Natural killer cell (primary cell): ENCODE measurements around the gene LPCAT3. TPM values are rescaled to one million over a fixed set of nuclear protein-coding genes. Genes with fewer than 3 reads are reported as not detected.

Experiments
- ATAC-seq, 3 donors: fragments of 150-1000 bp in 2 of 3; fragments of 200-7000 bp in 1 of 3; cut with Tn5 transposase; 1 replicate in 1 of 3; 2 replicates in 2 of 3; pipeline ENCODE4 v1.10.0; 2021; ENCODE audit warnings: mild to moderate bottlenecking in 2 of 3, moderate library complexity in 2 of 3
- DNase-seq, 2 donors: peaks; one replicate each; pipeline versions ENCODE4 v3.0.0 to v3.0.0-alpha.2; 2013 to 2021; ENCODE audit warnings: mixed read lengths in 1 of 2
- H3K27ac ChIP-seq: one replicate; pipeline ENCODE4 v1.5.1; 2013; ENCODE audit warnings: mild to moderate bottlenecking, low read length
- H3K27me3 ChIP-seq: one replicate; pipeline ENCODE4 v1.6.1; 2013; ENCODE audit warnings: low read length; ENCODE audit not compliant: control insufficient read depth, insufficient read depth
- H3K36me3 ChIP-seq: one replicate; pipeline ENCODE4 v1.6.1; 2013; ENCODE audit warnings: low read length; ENCODE audit not compliant: control insufficient read depth, insufficient read depth
- H3K4me1 ChIP-seq: one replicate; pipeline ENCODE4 v1.6.1; 2013; ENCODE audit warnings: low read length; ENCODE audit not compliant: control insufficient read depth, insufficient read depth
- H3K4me3 ChIP-seq: one replicate; pipeline ENCODE4 v1.5.1; 2013; ENCODE audit warnings: low read length
- H3K9me3 ChIP-seq: one replicate; pipeline ENCODE4 v1.6.1; 2013; ENCODE audit warnings: low read length; ENCODE audit not compliant: control insufficient read depth, insufficient read depth
- H3K27ac Mint-ChIP-seq, 2 donors: one replicate each; pipeline ENCODE4 v1.8.0; 2022; ENCODE audit warnings: mild to moderate bottlenecking in 2 of 2, mixed read lengths in 2 of 2, moderate library complexity in 1 of 2
- H3K27me3 Mint-ChIP-seq, 2 donors: one replicate each; pipeline ENCODE4 v1.8.0; 2022; ENCODE audit warnings: low read depth in 2 of 2, mixed read lengths in 2 of 2
- H3K36me3 Mint-ChIP-seq: one replicate; pipeline ENCODE4 v1.8.0; 2022; ENCODE audit warnings: mixed read lengths
- H3K4me1 Mint-ChIP-seq, 2 donors: one replicate each; pipeline ENCODE4 v1.8.0; 2022; ENCODE audit warnings: mixed read lengths in 2 of 2
- H3K4me3 Mint-ChIP-seq: one replicate; pipeline ENCODE4 v1.8.0; 2022; ENCODE audit warnings: mild to moderate bottlenecking, moderate library complexity, mixed read lengths
- H3K9me3 Mint-ChIP-seq, 2 donors: one replicate each; pipeline ENCODE4 v1.8.0; 2022; ENCODE audit warnings: mixed read lengths in 2 of 2
- CTCF ChIP-seq: fragments of 200-600 bp; IDR thresholded peaks from one replicate; pipeline ENCODE4 v1.8.0; 2022; ENCODE audit warnings: antibody characterized with exemption
- WGBS: methylation state at CpG from one replicate; pipeline ENCODE4 v1.1.7; 2013; ENCODE audit warnings: missing lambda C conversion rate; ENCODE audit not compliant: insufficient coverage; 5-methylcytosine and 5-hydroxymethylcytosine counted together
- intact Hi-C: fragments of 100-400 bp; cut with micrococcal nuclease; formaldehyde crosslinking; loops from one replicate; pipeline ENCODE4 v1.14.2; 2022
- total RNA-seq, 4 donors: library from RNA; stranded (reverse); fragments of 120-200 nt in 1 of 4; gene quantifications; one replicate each; pipeline versions ENCODE4 v1.2.3 to v1.2.4, GENCODE V29; 2013 to 2022

Gene LPCAT3
- total RNA-seq, 3 donors from 2014 or later (not counting 1 experiment from before 2014, with no cell fraction given), result 45.6 to 54.3 (median 45.6) TPM

- ATAC-seq (peak; percentile 56 to 60 (median 60)), DNase-seq (no peak)
- peak overlapping the region; percentile 72 to 86 for H3K27ac Mint-ChIP-seq
- Histone ChIP-seq H3K4me1 (peaks cover 33% of the 10 kb centered on the region), H3K27me3 (no peaks in the 10 kb centered on the region), H3K9me3 (no peaks in the 10 kb centered on the region), H3K27ac (peak overlapping the region; percentile 65), H3K36me3 (no peaks in the 10 kb centered on the region), H3K4me3 (peak overlapping the region; percentile 38)
- under 1% methylated on average over 75 of the region's 79 CpGs for WGBS
- H3K4me3 Mint-ChIP-seq, result peak overlapping the region; percentile 92
- no peaks in the 10 kb centered on the region for H3K36me3 Mint-ChIP-seq
- TF ChIP-seq CTCF, result no peak
- no peaks in the 10 kb centered on the region for H3K27me3 Mint-ChIP-seq
- H3K9me3 Mint-ChIP-seq, result no peaks in the 10 kb centered on the region
- intact Hi-C loops, result no loop called here
- H3K4me1 Mint-ChIP-seq, result peaks cover 38 to 43% of the 10 kb centered on the region in 2 donors
Measured at GRCh38 chr12:6928022-6928702, 90.1 kb downstream of the LPCAT3 start.

- no peak for TF ChIP-seq CTCF
- no peaks in the 10 kb centered on the region for H3K27me3 ChIP-seq
- Mint-ChIP-seq H3K27me3 (no peaks in the 10 kb centered on the region), H3K9me3 (no peaks in the 10 kb centered on the region), H3K36me3 (no peaks in the 10 kb centered on the region), H3K4me3 (peak within 1 kb of the TSS; percentile 92), H3K27ac (peak within 1 kb of the TSS; percentile 88 to 90), H3K4me1 (peaks cover 38 to 43% of the 10 kb centered on the region in 2 donors)
- H3K9me3 ChIP-seq, result no peaks in the 10 kb centered on the region
- H3K27ac ChIP-seq, result peak within 1 kb of the TSS; percentile 65
- H3K4me1 ChIP-seq, result peaks cover 38% of the 10 kb centered on the region
- DNase-seq, result peak; percentile 47 to 65
- intact Hi-C loops, result no loop called here
- ATAC-seq, result peak; percentile 38 to 53 (median 52)
- H3K4me3 ChIP-seq, result peak within 1 kb of the TSS; percentile 47
- WGBS, result under 1% methylated on average over 66 of the region's 66 CpGs
- no peaks in the 10 kb centered on the region for H3K36me3 ChIP-seq
Measured at GRCh38 chr12:6927379-6928021, 90.8 kb downstream of the LPCAT3 start, which contains the start of gene ATN1. Gene ATN1, plus strand, starts transcription at chr12:6927959. Its CDS starts 6,043 bp downstream, at chr12:6934002.

Other genes with a start within 250 kb of the LPCAT3 start
- 1 to 10 TPM in 1 of 3 donors, under 1 TPM in 2; 0.36 to 7.6 (median 0.78) TPM for gene LAG3, start 246.0 kb downstream of the LPCAT3 start, total RNA-seq
- 10 to 100 TPM in 1 of 3 donors, 1 to 10 TPM in 2; 8.5 to 10.1 (median 9.8) TPM for gene CD4, start 228.9 kb downstream of the LPCAT3 start, total RNA-seq
- 1 to 10 TPM in 1 of 3 donors, under 1 TPM in 2; 0.39 to 2.1 (median 0.68) TPM for gene GPR162, start 196.7 kb downstream of the LPCAT3 start, total RNA-seq
- gene P3H3, start 190.1 kb downstream of the LPCAT3 start, total RNA-seq, result 1 to 10 TPM in 1 of 3 donors, under 1 TPM in 1, not detected in 1; 0.72 to 1.8 TPM
- not detected for gene GNB3, start 177.6 kb downstream of the LPCAT3 start, total RNA-seq
- gene CDCA3, start 167.2 kb downstream of the LPCAT3 start, total RNA-seq, result 1 to 10 TPM; 1.4 to 3.3 (median 1.4) TPM
- 10 to 100 TPM; 48.3 to 67.2 (median 57.2) TPM for gene USP5, start 166.3 kb downstream of the LPCAT3 start, total RNA-seq
- gene TPI1, start 150.9 kb downstream of the LPCAT3 start, total RNA-seq, result 100 to 1,000 TPM; 167 to 196 (median 189) TPM
- gene SPSB2, start 145.2 kb downstream of the LPCAT3 start, total RNA-seq, result 10 to 100 TPM in 1 of 3 donors, 1 to 10 TPM in 2; 8.1 to 19.1 (median 8.4) TPM
- gene LRRC23, start 113.7 kb downstream of the LPCAT3 start, total RNA-seq, result 10 to 100 TPM in 1 of 3 donors, 1 to 10 TPM in 2; 8.1 to 16.8 (median 9.8) TPM
- gene ENO2, start 103.9 kb downstream of the LPCAT3 start, total RNA-seq, result 10 to 100 TPM; 21.6 to 30.8 (median 23.1) TPM
- 10 to 100 TPM; 29.3 to 34.0 (median 31.9) TPM for gene ATN1, start 90.5 kb downstream of the LPCAT3 start, total RNA-seq
- gene RNU7-1, start 74.7 kb downstream of the LPCAT3 start, total RNA-seq, result not detected
- gene C12orf57, start 74.5 kb downstream of the LPCAT3 start, total RNA-seq, result 100 to 1,000 TPM; 125 to 157 (median 126) TPM
- 100 to 1,000 TPM; 279 to 357 (median 312) TPM for gene PTPN6, start 67.1 kb downstream of the LPCAT3 start, total RNA-seq
- 100 to 1,000 TPM; 123 to 133 (median 127) TPM for gene PHB2, start 47.8 kb downstream of the LPCAT3 start, total RNA-seq
- gene EMG1, start 47.6 kb downstream of the LPCAT3 start, total RNA-seq, result 10 to 100 TPM; 22.1 to 30.4 (median 23.3) TPM
- gene C1S, start 42.2 kb upstream of the LPCAT3 start, total RNA-seq, result 1 to 10 TPM; 1.6 to 1.9 (median 1.9) TPM
- 1 to 10 TPM; 6.4 to 7.8 (median 6.6) TPM for gene C1R, start 74.0 kb upstream of the LPCAT3 start, total RNA-seq
- 10 to 100 TPM; 29.1 to 35.5 (median 31.0) TPM for gene C1RL, start 90.7 kb upstream of the LPCAT3 start, total RNA-seq
- not detected for gene RBP5, start 110.4 kb upstream of the LPCAT3 start, total RNA-seq
- gene CLSTN3, start 111.9 kb upstream of the LPCAT3 start, total RNA-seq, result 10 to 100 TPM; 59.7 to 95.5 (median 61.0) TPM
- 10 to 100 TPM; 20.3 to 23.3 (median 22.0) TPM for gene PEX5, start 171.2 kb upstream of the LPCAT3 start, total RNA-seq